ENCODE measurements around the gene INTS14.
"Not testable (repeated sequence)": the region's sequence is repeated elsewhere in the genome, so short reads cannot be mapped to it uniquely, and the experiment has no call there.

The INTS14 gene

GRCh38 chr15:65577129-65577996, 33.6 kb downstream of the INTS14 start:
- DNase-seq: no peak

DNA sequence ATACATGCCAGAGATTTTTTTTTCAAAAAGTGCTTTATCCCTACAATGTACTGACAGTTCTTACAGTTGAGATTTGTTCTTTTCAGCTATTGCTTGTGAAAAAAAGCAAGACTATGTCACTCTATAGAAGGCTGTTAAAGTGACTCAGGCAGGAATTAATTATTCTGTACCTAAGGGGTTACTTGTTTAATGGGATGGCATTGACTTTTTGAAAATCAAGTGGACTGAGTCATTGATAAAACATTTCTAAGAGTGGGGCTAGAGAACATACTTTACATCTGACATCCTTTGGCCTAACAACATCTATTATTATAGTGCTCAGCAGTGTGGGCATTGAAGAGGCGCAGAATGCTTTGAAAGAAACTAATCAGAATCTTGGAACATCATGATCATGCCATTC, 34.3 kb downstream of the INTS14 start:
- peak; percentile 65 for DNase-seq

- no peak for DNase-seq
Observed at GRCh38 chr15:65571971-65572370, 39.0 kb downstream of the INTS14 start.

DNA sequence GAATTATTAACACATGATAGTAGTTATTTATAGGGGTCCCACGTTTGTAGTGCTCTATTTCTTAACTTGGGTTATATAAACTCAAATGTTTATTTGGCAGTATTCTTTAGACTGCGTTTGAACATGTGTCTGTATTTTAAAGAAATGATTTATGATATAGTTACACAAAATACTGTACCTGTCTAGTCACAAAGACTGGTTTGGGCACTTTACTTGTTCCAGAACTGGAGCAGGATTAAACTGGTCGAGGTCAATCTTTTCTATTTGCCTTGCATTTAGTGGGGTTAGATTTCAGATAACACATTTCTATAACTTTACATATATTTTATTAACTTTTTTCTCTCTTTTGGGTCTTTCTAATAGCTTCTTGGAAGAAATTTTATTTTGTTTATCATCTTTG, 41.2 kb downstream of the INTS14 start:
- no peak for DNase-seq

DNA sequence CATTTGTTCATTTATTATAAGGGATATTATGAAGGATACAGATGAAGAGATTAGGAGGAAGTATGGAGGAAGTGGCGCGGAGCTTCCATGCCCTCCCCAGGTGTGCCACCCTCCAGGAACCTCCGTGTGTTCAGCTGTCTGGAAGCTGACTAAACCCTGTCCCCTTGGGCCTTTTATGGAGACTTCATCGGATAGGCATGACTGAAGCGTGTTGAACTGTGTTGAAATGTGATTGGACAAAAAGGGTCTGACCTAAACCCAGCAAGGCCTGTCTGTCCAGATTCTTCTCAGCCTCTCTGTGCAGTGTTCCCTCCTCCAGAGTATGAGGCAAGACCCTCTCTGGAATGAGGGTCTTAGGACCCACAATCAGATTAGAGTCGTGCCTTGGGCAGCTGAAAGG, 49.0 kb downstream of the INTS14 start:
- DNase-seq: no peak

DNA sequence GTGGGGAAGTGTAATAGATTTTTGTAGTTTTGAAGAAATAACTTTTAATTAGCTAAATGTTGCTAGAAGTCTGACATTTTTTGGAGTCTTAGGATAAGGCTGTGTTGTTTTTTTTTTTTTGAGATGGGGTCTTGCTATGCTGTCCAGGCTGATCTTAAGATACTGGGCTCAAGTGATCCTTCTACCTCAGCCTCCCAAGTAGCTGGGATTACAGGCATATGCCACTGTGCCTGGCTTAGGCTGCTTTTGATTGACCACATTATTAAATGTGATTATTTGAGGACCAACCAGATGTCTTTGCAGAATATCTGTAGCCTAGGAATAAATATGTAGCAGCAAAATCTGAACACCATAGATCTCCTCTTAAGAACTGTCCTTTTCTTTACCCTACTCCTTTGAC, 51.0 kb downstream of the INTS14 start:
- DNase-seq: no peak

- DNase-seq: no peak
Observed at GRCh38 chr15:65558997-65559760, 51.8 kb downstream of the INTS14 start.

- DNase-seq: no peak
Observed at GRCh38 chr15:65558336-65558735, 52.6 kb downstream of the INTS14 start.

DNA sequence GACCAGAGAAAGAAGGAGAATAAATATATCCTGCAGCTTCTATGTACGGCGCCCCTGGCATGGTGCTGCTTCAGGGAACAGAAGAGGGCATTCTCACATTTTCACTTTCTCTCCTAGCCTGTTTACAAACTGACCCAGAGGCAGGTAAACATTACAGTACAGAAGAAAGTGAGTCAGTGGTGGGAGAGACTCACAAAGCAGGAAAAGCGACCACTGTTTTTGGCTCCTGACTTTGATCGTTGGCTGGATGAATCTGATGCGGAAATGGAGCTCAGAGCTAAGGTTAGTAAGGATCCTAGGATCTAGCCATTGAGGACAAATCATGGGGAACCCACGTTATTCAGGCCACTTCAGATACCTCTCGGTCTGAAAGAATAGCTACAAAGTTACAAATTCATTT, 54.3 kb downstream of the INTS14 start:
- no peak for DNase-seq

- no peak for DNase-seq
Observed at GRCh38 chr15:65553691-65554090, 57.2 kb downstream of the INTS14 start.

DNA sequence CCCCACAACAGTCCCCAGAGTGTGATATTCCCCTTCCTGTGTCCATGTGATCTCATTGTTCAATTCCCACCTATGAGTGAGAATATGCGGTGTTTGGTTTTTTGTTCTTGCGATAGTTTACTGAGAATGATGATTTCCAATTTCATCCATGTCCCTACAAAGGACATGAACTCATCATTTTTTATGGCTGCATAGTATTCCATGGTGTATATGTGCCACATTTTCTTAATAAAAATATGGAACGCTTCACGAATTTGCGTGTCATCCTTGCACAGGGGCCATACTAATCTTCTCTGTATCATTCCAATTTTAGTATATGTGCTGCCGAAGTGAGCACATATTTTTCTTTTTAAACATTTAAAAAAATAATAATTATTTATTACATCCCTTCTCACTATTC, 58.1 kb downstream of the INTS14 start:
- not testable (repeated sequence) for DNase-seq

- no peak for DNase-seq
Observed at GRCh38 chr15:65551183-65551582, 59.7 kb downstream of the INTS14 start.

GRCh38 chr15:65550681-65551098, 60.2 kb downstream of the INTS14 start:
- DNase-seq: peak; percentile 12

- not testable (repeated sequence) for DNase-seq
Observed at GRCh38 chr15:65549288-65549687, 61.6 kb downstream of the INTS14 start.

GRCh38 chr15:65547841-65548240, 63.1 kb downstream of the INTS14 start:
- DNase-seq: no peak

- no peak for DNase-seq
Observed at GRCh38 chr15:65541231-65541820, 69.6 kb downstream of the INTS14 start.

GRCh38 chr15:65540314-65540713, 70.6 kb downstream of the INTS14 start:
- no peak for DNase-seq

GRCh38 chr15:65535192-65535591, 75.7 kb downstream of the INTS14 start:
- no peak for DNase-seq

GRCh38 chr15:65533057-65533756, 77.7 kb downstream of the INTS14 start:
- DNase-seq: no peak

DNA sequence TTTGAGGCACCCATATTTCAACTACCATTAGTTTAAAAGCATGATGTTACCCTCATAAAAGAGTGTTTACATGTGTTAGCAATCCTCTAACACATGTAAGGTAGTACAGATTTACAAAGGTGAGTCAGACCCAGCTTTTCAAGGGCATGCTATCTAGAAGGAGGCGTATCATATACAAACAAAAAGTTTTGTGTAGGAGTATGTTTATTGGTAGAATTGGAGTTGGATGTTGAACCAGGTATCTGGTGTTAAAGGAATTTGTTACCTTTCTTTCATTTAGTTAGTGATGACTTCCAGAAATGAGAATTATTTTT, 78.2 kb downstream of the INTS14 start:
- DNase-seq: no peak

DNA sequence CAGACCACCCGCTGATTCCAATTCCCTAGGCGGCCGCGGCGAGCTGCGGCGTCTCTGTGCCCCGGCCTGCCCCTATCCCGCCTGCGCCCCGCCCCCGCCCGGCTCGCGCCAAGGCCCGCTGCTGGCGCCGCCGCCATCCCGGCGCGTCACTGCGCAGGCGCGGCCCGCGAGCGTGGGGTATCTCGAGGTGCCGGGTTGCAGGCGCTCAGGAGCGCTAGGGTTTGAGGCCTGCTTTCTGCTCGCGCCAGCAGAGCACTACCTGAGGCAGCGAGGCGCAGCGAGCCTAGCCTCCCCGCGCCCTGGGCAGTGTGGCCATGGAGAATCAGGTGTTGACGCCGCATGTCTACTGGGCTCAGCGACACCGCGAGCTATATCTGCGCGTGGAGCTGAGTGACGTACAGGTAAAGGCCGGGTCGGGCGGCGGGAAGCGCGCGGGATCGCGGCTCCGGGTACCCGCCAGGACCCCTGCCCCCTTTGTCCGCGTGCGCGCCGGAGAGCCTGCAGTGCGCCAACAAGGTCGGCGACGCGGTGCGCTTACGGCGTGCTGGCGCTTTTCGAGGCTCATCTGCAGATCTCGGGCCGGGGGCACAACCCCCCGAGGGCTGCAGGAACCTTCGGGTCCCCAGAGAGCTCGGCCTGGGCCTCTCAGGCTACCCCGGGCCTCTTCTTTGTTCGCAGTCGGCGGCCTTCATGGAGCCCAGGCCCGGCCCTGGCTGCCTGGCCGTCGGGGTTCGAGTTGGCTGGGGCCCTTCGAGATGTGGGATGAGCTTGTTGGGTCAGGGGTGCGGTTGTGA, 80.4 kb downstream of the INTS14 start, which contains the start of gene HACD3:
TSS of gene HACD3 (plus strand) at position 146 of the 794 bp plus-strand sequence. CDS start at position 315, 169 bp downstream.
- peak; percentile 80 for DNase-seq

DNA sequence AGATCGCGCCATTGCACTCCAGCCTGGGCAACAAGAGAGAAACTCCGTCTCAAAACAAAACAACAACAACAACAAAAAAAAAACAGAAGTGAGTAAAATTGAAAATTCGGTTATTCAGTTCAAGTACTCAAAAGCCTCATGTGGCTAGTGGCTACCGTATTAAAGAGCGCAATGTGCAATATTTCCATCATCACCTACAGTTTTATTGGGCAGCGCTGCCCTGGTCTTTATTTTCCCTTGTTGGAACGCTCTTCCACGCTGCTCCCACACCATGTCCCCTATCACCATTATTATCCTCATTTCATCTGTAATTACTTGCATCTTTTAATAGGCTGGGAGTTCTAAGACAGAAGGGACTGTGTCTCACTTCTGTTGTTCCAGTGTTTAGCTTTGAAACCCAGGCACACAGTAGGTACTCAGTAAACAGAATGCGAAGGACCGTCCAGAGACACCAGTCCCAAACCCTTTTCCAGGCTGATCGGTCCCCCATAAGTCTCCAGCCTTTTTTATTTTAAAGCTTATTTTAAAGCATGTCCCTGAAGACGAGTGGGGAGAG, 81.1 kb downstream of the INTS14 start:
- no peak for DNase-seq

Measured in fibroblast of upper back skin (primary cell).